Erythroblast (primary cell): ENCODE data around the gene ADORA2B.

ENCODE experiments used
- GATA1 ChIP-seq: IDR thresholded peaks from 2 replicates; pipeline ENCODE4 v1.6.1; 2011; ENCODE audit warnings: low read depth, mild to moderate bottlenecking, control low read depth, low read length, moderate library complexity
- POLR2A ChIP-seq: IDR thresholded peaks from 2 replicates; pipeline ENCODE4 v1.6.1; 2011; ENCODE audit warnings: mild to moderate bottlenecking, low read length

GRCh38 chr17:15910791-15911190 lies 34.1 kb upstream of the ADORA2B start:
- TF ChIP-seq POLR2A (no peak), GATA1 (no peak)
